ENCODE results near the gene RGS9BP. TPM values are rescaled to one million over a fixed set of nuclear protein-coding genes. Genes with fewer than 3 reads are reported as not detected.
A peak's percentile ranks its signal among the peaks of the same experiment; 100 is the strongest.

The RGS9BP gene
- total and polyA plus RNA-seq, 11 donors, result 0.83 to 11.2 (median 4.2) TPM

- DNase-seq, result no peak
- H3K4me1 ChIP-seq, result peaks cover 0 to 18% (median 5%) of the 10 kb centered on the region in 12 donors
- no peaks in the 10 kb centered on the region for H3K27me3 ChIP-seq
- H3K4me3 ChIP-seq, result no peak overlapping the region
- intact Hi-C loops (cut with DNase I), result no loop called here
- TF ChIP-seq CTCF (IDR thresholded peaks at IDR 0.05), result no peak
- no peak for TF ChIP-seq POLR2A (IDR thresholded peaks at IDR 0.05)
- 91 to 98% (median 93%) methylated on average over 6 of the region's 6 CpGs for WGBS, 4 donors
- no peaks in the 10 kb centered on the region for H3K9me3 ChIP-seq
- no peak for ATAC-seq
- H3K27ac ChIP-seq, result no peak overlapping the region
- H3K36me3 ChIP-seq, result peaks cover 2 to 83% (median 66%) of the 10 kb centered on the region in 9 donors
Measured at GRCh38 chr19:32646556-32646955, 29.1 kb upstream of the RGS9BP start.

GRCh38 chr19:32647361-32647760 is 28.3 kb upstream of the RGS9BP start:
- Histone ChIP-seq H3K36me3 (peaks cover 2 to 75% (median 58%) of the 10 kb centered on the region in 9 donors), H3K4me3 (no peak overlapping the region), H3K27me3 (no peaks in the 10 kb centered on the region), H3K9me3 (no peaks in the 10 kb centered on the region), H3K27ac (no peak overlapping the region), H3K4me1 (peaks cover 0 to 26% (median 9%) of the 10 kb centered on the region in 12 donors)
- DNase-seq (no peak), ATAC-seq (no peak)
- intact Hi-C loops (cut with DNase I), result no loop called here
- no peak for TF ChIP-seq CTCF (IDR thresholded peaks at IDR 0.05)
- no peak for TF ChIP-seq POLR2A (IDR thresholded peaks at IDR 0.05)
- WGBS, 4 donors, result 82 to 88% (median 84%) methylated on average over 8 of the region's 8 CpGs

- 55 to 81% (median 66%) methylated on average over 10 to 11 of the region's 11 CpGs for WGBS, 4 donors
- H3K9me3 ChIP-seq, result no peaks in the 10 kb centered on the region
- intact Hi-C loops (cut with DNase I), result no loop called here
- peak; percentile 33 to 89 (median 79) for DNase-seq
- peak overlapping the region in 11 of 12 donors; percentile 18 to 88 (median 71) for H3K27ac ChIP-seq
- H3K4me1 ChIP-seq, result peaks cover 0 to 40% (median 17%) of the 10 kb centered on the region in 12 donors
- peak; percentile 82 to 88 (median 86) for ATAC-seq
- H3K36me3 ChIP-seq, result peaks cover 0 to 64% (median 34%) of the 10 kb centered on the region in 9 donors
- no peaks in the 10 kb centered on the region for H3K27me3 ChIP-seq
- TF ChIP-seq CTCF (IDR thresholded peaks at IDR 0.05), result no peak
- no peak for TF ChIP-seq POLR2A (IDR thresholded peaks at IDR 0.05)
- peak overlapping the region in 1 of 12 donors; percentile 20 for H3K4me3 ChIP-seq
Measured at GRCh38 chr19:32649751-32650150, 25.9 kb upstream of the RGS9BP start.

GRCh38 chr19:32650671-32651070 is 25.0 kb upstream of the RGS9BP start:
- no peak for TF ChIP-seq CTCF (IDR thresholded peaks at IDR 0.05)
- TF ChIP-seq POLR2A (IDR thresholded peaks at IDR 0.05), result no peak
- DNase-seq (no peak), ATAC-seq (no peak)
- WGBS, 4 donors, result 84 to 89% (median 87%) methylated on average over 5 of the region's 5 CpGs
- no peak overlapping the region for H3K4me3 ChIP-seq
- peaks cover 0 to 70% (median 42%) of the 10 kb centered on the region in 9 donors for H3K36me3 ChIP-seq
- H3K4me1 ChIP-seq, result peaks cover 0 to 40% (median 17%) of the 10 kb centered on the region in 12 donors
- H3K9me3 ChIP-seq, result no peaks in the 10 kb centered on the region
- H3K27ac ChIP-seq, result peak overlapping the region in 3 of 12 donors; percentile 52 to 83 (median 67)
- H3K27me3 ChIP-seq, result no peaks in the 10 kb centered on the region
- intact Hi-C loops (cut with DNase I), result no loop called here

Data from heart left ventricle (tissue), 16 donors.